ENCODE measurements around the gene ST8SIA5. TPM values are rescaled to one million over a fixed set of nuclear protein-coding genes. Genes with fewer than 3 reads are reported as not detected.

Gene ST8SIA5
- total RNA-seq, 1 experiment from 2014 or later = not detected

GRCh38 chr18:46725310-46725709 is 31.5 kb downstream of the ST8SIA5 start:
- intact Hi-C loops (cut with micrococcal nuclease) = no loop called here
- Mint-ChIP-seq H3K4me1 (ENCODE audit: insufficient read depth, unreplicated experiment) (no peaks in the 10 kb centered on the region), H3K27me3 (ENCODE audit: insufficient read depth, unreplicated experiment) (peaks cover 20% of the 10 kb centered on the region), H3K4me3 (ENCODE audit: unreplicated experiment) (no peak overlapping the region), H3K27ac (ENCODE audit: low read depth, unreplicated experiment) (no peak overlapping the region), H3K36me3 (ENCODE audit: insufficient read depth, unreplicated experiment) (no peaks in the 10 kb centered on the region), H3K9me3 (ENCODE audit: unreplicated experiment) (peaks cover 12% of the 10 kb centered on the region)
- no peak for DNase-seq (ENCODE audit: unreplicated experiment)
- TF ChIP-seq CTCF (IDR thresholded peaks at IDR 0.05; ENCODE audit: unreplicated experiment) = no peak
- BruUV-seq (replicated peaks) = no TSS peak
- POLR2A ChIA-PET = no interaction called here
- CTCF ChIA-PET = interaction anchor here (1.1 kb wide), 1 partner anchor 10 kb away, joined by 3 read pairs; no protein-coding TSS in a partner anchor

GRCh38 chr18:46723856-46724415 is 32.9 kb downstream of the ST8SIA5 start:
- H3K27ac Mint-ChIP-seq (ENCODE audit: low read depth, unreplicated experiment) = no peak overlapping the region

GRCh38 chr18:46722051-46722450 is 34.8 kb downstream of the ST8SIA5 start:
- H3K4me1 Mint-ChIP-seq (ENCODE audit: insufficient read depth, unreplicated experiment) = peaks cover 4% of the 10 kb centered on the region
- CTCF ChIA-PET = no interaction called here
- DNase-seq (ENCODE audit: unreplicated experiment) = no peak
- no TSS peak for BruUV-seq (replicated peaks)
- H3K27ac Mint-ChIP-seq (ENCODE audit: low read depth, unreplicated experiment) = no peak overlapping the region
- H3K27me3 Mint-ChIP-seq (ENCODE audit: insufficient read depth, unreplicated experiment) = peaks cover 34% of the 10 kb centered on the region
- no peak overlapping the region for H3K4me3 Mint-ChIP-seq (ENCODE audit: unreplicated experiment)
- H3K9me3 Mint-ChIP-seq (ENCODE audit: unreplicated experiment) = no peaks in the 10 kb centered on the region
- no peak for TF ChIP-seq CTCF (IDR thresholded peaks at IDR 0.05; ENCODE audit: unreplicated experiment)
- POLR2A ChIA-PET = no interaction called here
- intact Hi-C loops (cut with micrococcal nuclease) = no loop called here
- no peaks in the 10 kb centered on the region for H3K36me3 Mint-ChIP-seq (ENCODE audit: insufficient read depth, unreplicated experiment)

More at GRCh38 chr18:46723856-46724415, 32.9 kb downstream of the ST8SIA5 start:
- peaks cover 34% of the 10 kb centered on the region for H3K27me3 Mint-ChIP-seq (ENCODE audit: insufficient read depth, unreplicated experiment)
- POLR2A ChIA-PET = interaction anchor here (0.5 kb wide), 1 partner anchor 369 kb away, joined by 4 read pairs; no protein-coding TSS in a partner anchor
- CTCF ChIA-PET = interaction anchor here (0.6 to 1.1 kb wide), 3 partner anchors 8 to 72 kb away, joined by 3 to 4 read pairs (median 3); no protein-coding TSS in a partner anchor
- no peak overlapping the region for H3K4me3 Mint-ChIP-seq (ENCODE audit: unreplicated experiment)
- H3K9me3 Mint-ChIP-seq (ENCODE audit: unreplicated experiment) = peaks cover 3% of the 10 kb centered on the region
- intact Hi-C loops (cut with micrococcal nuclease) = no loop called here
- DNase-seq (ENCODE audit: unreplicated experiment) = no peak
- H3K36me3 Mint-ChIP-seq (ENCODE audit: insufficient read depth, unreplicated experiment) = no peaks in the 10 kb centered on the region
- H3K4me1 Mint-ChIP-seq (ENCODE audit: insufficient read depth, unreplicated experiment) = no peaks in the 10 kb centered on the region
- no peak for TF ChIP-seq CTCF (IDR thresholded peaks at IDR 0.05; ENCODE audit: unreplicated experiment)
- BruUV-seq (replicated peaks) = no TSS peak

GRCh38 chr18:46721331-46721730 is 35.5 kb downstream of the ST8SIA5 start:
- Mint-ChIP-seq H3K36me3 (ENCODE audit: insufficient read depth, unreplicated experiment) (no peaks in the 10 kb centered on the region), H3K9me3 (ENCODE audit: unreplicated experiment) (no peaks in the 10 kb centered on the region), H3K27ac (ENCODE audit: low read depth, unreplicated experiment) (no peak overlapping the region), H3K4me3 (ENCODE audit: unreplicated experiment) (no peak overlapping the region), H3K27me3 (ENCODE audit: insufficient read depth, unreplicated experiment) (peaks cover 34% of the 10 kb centered on the region), H3K4me1 (ENCODE audit: insufficient read depth, unreplicated experiment) (peaks cover 4% of the 10 kb centered on the region)
- TF ChIP-seq CTCF (IDR thresholded peaks at IDR 0.05; ENCODE audit: unreplicated experiment) = no peak
- no TSS peak for BruUV-seq (replicated peaks)
- DNase-seq (ENCODE audit: unreplicated experiment) = no peak
- intact Hi-C loops (cut with micrococcal nuclease) = no loop called here
- POLR2A ChIA-PET = no interaction called here
- CTCF ChIA-PET = no interaction called here

Data from MCF 10A (cell line).